CD14-positive monocyte (primary cell): ENCODE measurements around the gene CNRIP1. TPM values are rescaled to one million over a fixed set of nuclear protein-coding genes. Genes with fewer than 3 reads are reported as not detected.

Source experiments
- DNase-seq, 3 donors: peaks; one replicate each; pipeline ENCODE4 v3.0.0-alpha.2; 2011 to 2022
- H2AFZ ChIP-seq: 2 replicates; pipeline ENCODE4 v1.6.0; 2012; ENCODE audit warnings: mild to moderate bottlenecking, low read depth, low read length, inconsistent platforms; ENCODE audit not compliant: insufficient read depth, poor library complexity, severe bottlenecking
- H3K27ac ChIP-seq, 2 donors: 1 replicate in 1 of 2; 2 replicates in 1 of 2; pipeline ENCODE4 v1.5.1; 2012 to 2013; ENCODE audit warnings: low read length in 2 of 2, control low read depth in 1 of 2, inconsistent platforms in 1 of 2, low read depth in 1 of 2, mild to moderate bottlenecking in 1 of 2
- H3K27me3 ChIP-seq, 2 donors: one replicate each; pipeline versions ENCODE4 v1.6.0 to v1.6.1; 2011 to 2013; ENCODE audit warnings: low read length in 2 of 2; ENCODE audit not compliant: control insufficient read depth in 2 of 2, insufficient read depth in 2 of 2
- H3K36me3 ChIP-seq, 2 donors: replicated peaks in 1 of 2; 1 replicate in 1 of 2; 2 replicates in 1 of 2; pipeline versions ENCODE4 v1.5.1 to v1.6.1; 2012 to 2013; ENCODE audit warnings: low read length in 2 of 2, control low read depth in 1 of 2, inconsistent platforms in 1 of 2, mild to moderate bottlenecking in 1 of 2; ENCODE audit not compliant: insufficient read depth in 2 of 2, control insufficient read depth in 1 of 2
- H3K4me1 ChIP-seq, 2 donors: 1 replicate in 1 of 2; 2 replicates in 1 of 2; pipeline versions ENCODE4 v1.5.1 to v1.6.1; 2012 to 2013; ENCODE audit warnings: low read length in 2 of 2, control low read depth in 1 of 2, inconsistent platforms in 1 of 2, mild to moderate bottlenecking in 1 of 2, moderate library complexity in 1 of 2; ENCODE audit not compliant: insufficient read depth in 2 of 2, control insufficient read depth in 1 of 2
- H3K4me2 ChIP-seq: replicated peaks from 2 replicates; pipeline ENCODE3; 2012; ENCODE audit warnings: low read length, moderate library complexity, mild to moderate bottlenecking; ENCODE audit not compliant: poor library complexity, severe bottlenecking; ENCODE audit errors: extremely low read depth
- H3K4me3 ChIP-seq, 3 experiments: fragments of 200-600 bp in 1 of 3; sonication (generic) in 1 of 3; replicated peaks in 1 of 3; 1 replicate in 2 of 3; 2 replicates in 1 of 3; pipeline ENCODE4 v1.5.1; 2011 to 2013; ENCODE audit warnings: low read length in 3 of 3, mild to moderate bottlenecking in 3 of 3, control low read depth in 2 of 3, low read depth in 2 of 3, inconsistent platforms in 1 of 3, moderate library complexity in 1 of 3
- H3K79me2 ChIP-seq: 2 replicates; pipeline ENCODE4 v1.6.0; 2012; ENCODE audit warnings: mild to moderate bottlenecking, control low read depth, inconsistent platforms, low read length, moderate library complexity; ENCODE audit not compliant: insufficient read depth
- H3K9ac ChIP-seq: 2 replicates; pipeline ENCODE4 v1.6.0; 2017; ENCODE audit warnings: low read length, mild to moderate bottlenecking; ENCODE audit not compliant: insufficient read depth, poor library complexity, severe bottlenecking
- H3K9me3 ChIP-seq, 2 donors: replicated peaks in 1 of 2; 1 replicate in 1 of 2; 2 replicates in 1 of 2; pipeline versions ENCODE4 v1.5.1 to v1.6.1; 2012 to 2013; ENCODE audit warnings: low read length in 2 of 2, control low read depth in 1 of 2; ENCODE audit not compliant: control insufficient read depth in 1 of 2, insufficient read depth in 1 of 2
- H4K20me1 ChIP-seq: 2 replicates; pipeline ENCODE4 v1.6.0; 2012; ENCODE audit warnings: mild to moderate bottlenecking, low read length, control low read depth, moderate library complexity; ENCODE audit not compliant: insufficient read depth
- H3K27ac Mint-ChIP-seq, 7 donors: one replicate each; pipeline ENCODE4 v1.8.0; 2020; ENCODE audit warnings: mild to moderate bottlenecking in 7 of 7, mixed read lengths in 7 of 7, moderate library complexity in 6 of 7, inconsistent platforms in 2 of 7
- H3K27me3 Mint-ChIP-seq, 3 donors: one replicate each; pipeline ENCODE4 v1.8.0; 2021 to 2022; ENCODE audit warnings: low read depth in 3 of 3, mild to moderate bottlenecking in 3 of 3, mixed read lengths in 3 of 3, moderate library complexity in 3 of 3, inconsistent platforms in 1 of 3
- H3K36me3 Mint-ChIP-seq, 2 donors: one replicate each; pipeline ENCODE4 v1.8.0; 2020; ENCODE audit warnings: mixed read lengths in 2 of 2, inconsistent platforms in 1 of 2, mild to moderate bottlenecking in 1 of 2
- H3K4me1 Mint-ChIP-seq: one replicate; pipeline ENCODE4 v1.8.0; 2020; ENCODE audit warnings: mild to moderate bottlenecking, mixed read lengths
- H3K4me3 Mint-ChIP-seq, 2 donors: one replicate each; pipeline ENCODE4 v1.8.0; 2020; ENCODE audit warnings: mild to moderate bottlenecking in 2 of 2, mixed read lengths in 2 of 2, moderate library complexity in 1 of 2
- H3K9me3 Mint-ChIP-seq, 7 donors: one replicate each; pipeline ENCODE4 v1.8.0; 2020 to 2022; ENCODE audit warnings: mixed read lengths in 7 of 7, mild to moderate bottlenecking in 6 of 7, moderate library complexity in 6 of 7, inconsistent platforms in 2 of 7
- WGBS: methylation state at CpG from one replicate; pipeline ENCODE4 v1.1.5; 2013; ENCODE audit warnings: missing lambda C conversion rate; ENCODE audit not compliant: insufficient coverage; 5-methylcytosine and 5-hydroxymethylcytosine counted together
- intact Hi-C, 2 donors: fragments of 100-400 bp; cut with micrococcal nuclease; formaldehyde crosslinking; loops; one replicate each; pipeline versions ENCODE4 v1.15.0 to v1.15.1; 2023
- polyA plus RNA-seq, 3 donors: library from polyadenylated mRNA; depleted of rRNA in 1 of 3; unstranded in 2 of 3; stranded (reverse) in 1 of 3; fragments of 300-500 nt in 2 of 3; fragments of >200 nt in 1 of 3; fragmentation: Illumina TruSeq in 2 of 3; gene quantifications; 1 replicate in 2 of 3; 2 replicates in 1 of 3; pipeline ENCODE4 v1.2.3, GENCODE V29; 2012 to 2021
- TF ChIP-seq, protein P1 (sequence below): fragments of 200-600 bp; IDR thresholded peaks from one replicate; pipeline ENCODE4 v1.8.0; 2022; ENCODE audit warnings: antibody characterized with exemption, mild to moderate bottlenecking

Gene CNRIP1
- polyA plus RNA-seq, 3 donors, result 0.09 to 0.53 (median 0.17) TPM

DNA sequence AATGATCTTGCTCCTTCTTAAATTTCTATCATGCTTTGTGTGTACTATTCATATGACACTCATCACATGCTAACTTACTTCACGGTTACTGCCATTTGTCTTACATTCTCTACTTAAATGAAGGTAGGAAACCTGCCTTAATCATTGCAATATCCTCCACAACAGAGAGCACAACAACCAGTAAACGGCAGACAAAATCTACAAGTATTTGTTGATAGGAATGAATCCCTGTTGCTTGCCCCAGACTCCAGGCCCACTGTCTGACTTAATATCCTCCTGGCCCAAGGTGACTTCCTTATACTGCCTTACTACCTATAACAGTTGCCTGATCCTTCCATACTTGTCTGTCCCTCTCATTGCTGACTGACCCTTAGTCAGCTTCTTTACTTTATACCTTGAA, 70.9 kb downstream of the CNRIP1 start:
- DNase-seq, result peak in 1 of 3 donors; percentile 27
- TF ChIP-seq, protein P1, sequence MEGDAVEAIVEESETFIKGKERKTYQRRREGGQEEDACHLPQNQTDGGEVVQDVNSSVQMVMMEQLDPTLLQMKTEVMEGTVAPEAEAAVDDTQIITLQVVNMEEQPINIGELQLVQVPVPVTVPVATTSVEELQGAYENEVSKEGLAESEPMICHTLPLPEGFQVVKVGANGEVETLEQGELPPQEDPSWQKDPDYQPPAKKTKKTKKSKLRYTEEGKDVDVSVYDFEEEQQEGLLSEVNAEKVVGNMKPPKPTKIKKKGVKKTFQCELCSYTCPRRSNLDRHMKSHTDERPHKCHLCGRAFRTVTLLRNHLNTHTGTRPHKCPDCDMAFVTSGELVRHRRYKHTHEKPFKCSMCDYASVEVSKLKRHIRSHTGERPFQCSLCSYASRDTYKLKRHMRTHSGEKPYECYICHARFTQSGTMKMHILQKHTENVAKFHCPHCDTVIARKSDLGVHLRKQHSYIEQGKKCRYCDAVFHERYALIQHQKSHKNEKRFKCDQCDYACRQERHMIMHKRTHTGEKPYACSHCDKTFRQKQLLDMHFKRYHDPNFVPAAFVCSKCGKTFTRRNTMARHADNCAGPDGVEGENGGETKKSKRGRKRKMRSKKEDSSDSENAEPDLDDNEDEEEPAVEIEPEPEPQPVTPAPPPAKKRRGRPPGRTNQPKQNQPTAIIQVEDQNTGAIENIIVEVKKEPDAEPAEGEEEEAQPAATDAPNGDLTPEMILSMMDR, result no peak
- H3K27ac Mint-ChIP-seq, result peak overlapping the region in 1 of 7 donors; percentile 46
- H3K36me3 ChIP-seq, result peaks cover 0 to 6% of the 10 kb centered on the region in 2 donors
- peak overlapping the region in 1 of 3 experiments; percentile 98 for H3K4me3 ChIP-seq
- peaks cover 93% of the 10 kb centered on the region for H3K79me2 ChIP-seq
- H3K4me1 Mint-ChIP-seq, result peaks cover 15% of the 10 kb centered on the region
- no peaks in the 10 kb centered on the region for H3K36me3 Mint-ChIP-seq
- no peaks in the 10 kb centered on the region for H3K27me3 Mint-ChIP-seq
- peaks cover 49 to 59% of the 10 kb centered on the region in 2 donors for H3K4me1 ChIP-seq
- WGBS, result no CpG with 5 or more reads among the region's 2 CpGs
- H3K9me3 ChIP-seq, result no peaks in the 10 kb centered on the region
- no peak overlapping the region for H2AFZ ChIP-seq
- H3K27ac ChIP-seq, result peak overlapping the region in 1 of 2 donors; percentile 98
- intact Hi-C loops, result no loop called here
- peak overlapping the region; percentile 93 for H3K4me2 ChIP-seq
- peak overlapping the region in 1 of 2 donors; percentile 28 for H3K4me3 Mint-ChIP-seq
- no peaks in the 10 kb centered on the region for H3K27me3 ChIP-seq
- H3K9me3 Mint-ChIP-seq, result peaks cover 0 to 3% (median 0%) of the 10 kb centered on the region in 7 donors
- H4K20me1 ChIP-seq, result peaks cover 73% of the 10 kb centered on the region
- no peak overlapping the region for H3K9ac ChIP-seq

DNA sequence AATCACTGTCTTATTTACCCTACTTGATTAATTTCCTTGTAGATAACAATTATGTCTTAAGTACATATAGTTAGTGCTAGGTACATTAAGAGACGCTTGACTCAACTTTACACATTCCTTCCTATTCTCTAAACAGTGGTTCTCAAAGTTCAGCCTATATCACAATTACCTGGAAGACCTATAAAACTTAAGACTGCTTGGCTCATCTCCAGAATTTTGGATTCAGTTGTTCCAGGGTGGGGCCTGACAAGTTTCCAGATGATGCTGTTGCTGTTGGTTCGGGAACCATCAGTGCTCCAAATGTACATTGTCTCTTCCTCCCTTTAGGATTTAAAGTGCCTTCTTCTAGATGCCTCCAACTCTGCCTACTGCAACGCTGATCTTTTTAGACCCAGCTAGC, 71.4 kb downstream of the CNRIP1 start:
- Histone ChIP-seq H3K9me3 (no peaks in the 10 kb centered on the region), H3K4me2 (peak overlapping the region; percentile 16), H3K36me3 (peaks cover 0 to 6% of the 10 kb centered on the region in 2 donors), H3K4me1 (peaks cover 49 to 58% of the 10 kb centered on the region in 2 donors), H3K79me2 (peaks cover 94% of the 10 kb centered on the region), H3K4me3 (peak overlapping the region in 1 of 3 experiments; percentile 98), H3K27ac (peak overlapping the region in 1 of 2 donors; percentile 98), H3K27me3 (no peaks in the 10 kb centered on the region), H3K9ac (no peak overlapping the region), H2AFZ (no peak overlapping the region), H4K20me1 (peaks cover 77% of the 10 kb centered on the region)
- peaks cover 0 to 3% (median 0%) of the 10 kb centered on the region in 7 donors for H3K9me3 Mint-ChIP-seq
- H3K4me3 Mint-ChIP-seq, result no peak overlapping the region
- no peak for DNase-seq
- H3K27me3 Mint-ChIP-seq, result no peaks in the 10 kb centered on the region
- TF ChIP-seq, protein P1, result no peak
- WGBS, result 74% methylated on average over 2 of the region's 3 CpGs
- H3K36me3 Mint-ChIP-seq, result no peaks in the 10 kb centered on the region
- intact Hi-C loops, result no loop called here
- H3K27ac Mint-ChIP-seq, result no peak overlapping the region
- H3K4me1 Mint-ChIP-seq, result peaks cover 11% of the 10 kb centered on the region
